Endodermal cell (in vitro differentiated cells): ENCODE measurements around the gene KCNJ2. TPM values are rescaled to one million over a fixed set of nuclear protein-coding genes. Genes with fewer than 3 reads are reported as not detected.

ENCODE experiments used
- DNase-seq: peaks from one replicate; pipeline ENCODE4 v3.0.0-alpha.2; 2017
- H3K27ac ChIP-seq: 2 replicates; pipeline ENCODE4 v1.5.1; 2013; ENCODE audit warnings: mild to moderate bottlenecking, low read depth, low read length, moderate library complexity
- H3K27me3 ChIP-seq: 2 replicates; pipeline ENCODE4 v1.6.1; 2013; ENCODE audit warnings: mild to moderate bottlenecking, low read length, moderate library complexity; ENCODE audit not compliant: insufficient read depth, control insufficient read depth, poor library complexity, severe bottlenecking
- H3K36me3 ChIP-seq: 2 replicates; pipeline ENCODE4 v1.7.0; 2013; ENCODE audit warnings: mild to moderate bottlenecking, low read length, moderate library complexity; ENCODE audit not compliant: control insufficient read depth, insufficient read depth
- H3K4me1 ChIP-seq: one replicate; pipeline ENCODE4 v1.7.0; 2013; ENCODE audit warnings: low read length; ENCODE audit not compliant: control insufficient read depth, insufficient read depth
- H3K4me3 ChIP-seq: 2 replicates; pipeline ENCODE4 v1.5.1; 2013; ENCODE audit warnings: mild to moderate bottlenecking, low read length, moderate library complexity
- H3K9ac ChIP-seq: 2 replicates; pipeline ENCODE4 v1.6.1; 2013; ENCODE audit warnings: mild to moderate bottlenecking, low read length, moderate library complexity; ENCODE audit not compliant: poor library complexity, severe bottlenecking; ENCODE audit errors: extremely low read depth
- H3K9me3 ChIP-seq: 2 replicates; pipeline ENCODE4 v1.6.1; 2013; ENCODE audit warnings: mild to moderate bottlenecking, low read length, moderate library complexity; ENCODE audit not compliant: control insufficient read depth
- H3K27ac Mint-ChIP-seq: 2 replicates; pipeline ENCODE4 v1.8.0; 2020; ENCODE audit warnings: mixed read lengths
- H3K27me3 Mint-ChIP-seq: 2 replicates; pipeline ENCODE4 v1.8.0; 2021; ENCODE audit warnings: mild to moderate bottlenecking, mixed read lengths; ENCODE audit not compliant: insufficient read depth
- H3K36me3 Mint-ChIP-seq: 2 replicates; pipeline ENCODE4 v1.8.0; 2020; ENCODE audit warnings: low read depth, mixed read lengths
- H3K4me1 Mint-ChIP-seq: 2 replicates; pipeline ENCODE4 v1.8.0; 2020; ENCODE audit warnings: mixed read lengths
- H3K4me3 Mint-ChIP-seq: 2 replicates; pipeline ENCODE4 v1.8.0; 2020; ENCODE audit warnings: mild to moderate bottlenecking, moderate library complexity, mixed read lengths
- H3K9me3 Mint-ChIP-seq: 2 replicates; pipeline ENCODE4 v1.8.0; 2020; ENCODE audit warnings: mild to moderate bottlenecking, mixed read lengths
- WGBS, 2 experiments: methylation state at CpG; one replicate each; pipeline versions ENCODE4 v1.1.5 to v1.1.7; 2013; ENCODE audit warnings: missing lambda C conversion rate in 2 of 2, mixed read lengths in 1 of 2; ENCODE audit not compliant: insufficient coverage in 1 of 2, insufficient read length in 1 of 2; 5-methylcytosine and 5-hydroxymethylcytosine counted together
- total RNA-seq, 2 donors: library from RNA; stranded (reverse); fragmentation: NEBNext Ultra II Directional in 1 of 2; extraction: Animal tissue kit (Norgen Biotek cat#: 25700) in 1 of 2; gene quantifications; 2 replicates in 1 of 2; 3 replicates in 1 of 2; pipeline ENCODE4 v1.2.1, GENCODE V29; 2021
- TF ChIP-seq, protein P1 (sequence below): fragments of 200-600 bp; sonication (generic); conservative IDR thresholded peaks from 2 replicates; pipeline ENCODE4 v1.5.0; 2021; ENCODE audit warnings: antibody characterized with exemption, mild to moderate bottlenecking

The KCNJ2 gene
- total RNA-seq, 2 donors from 2014 or later = 0.35 to 1.3 TPM

DNA sequence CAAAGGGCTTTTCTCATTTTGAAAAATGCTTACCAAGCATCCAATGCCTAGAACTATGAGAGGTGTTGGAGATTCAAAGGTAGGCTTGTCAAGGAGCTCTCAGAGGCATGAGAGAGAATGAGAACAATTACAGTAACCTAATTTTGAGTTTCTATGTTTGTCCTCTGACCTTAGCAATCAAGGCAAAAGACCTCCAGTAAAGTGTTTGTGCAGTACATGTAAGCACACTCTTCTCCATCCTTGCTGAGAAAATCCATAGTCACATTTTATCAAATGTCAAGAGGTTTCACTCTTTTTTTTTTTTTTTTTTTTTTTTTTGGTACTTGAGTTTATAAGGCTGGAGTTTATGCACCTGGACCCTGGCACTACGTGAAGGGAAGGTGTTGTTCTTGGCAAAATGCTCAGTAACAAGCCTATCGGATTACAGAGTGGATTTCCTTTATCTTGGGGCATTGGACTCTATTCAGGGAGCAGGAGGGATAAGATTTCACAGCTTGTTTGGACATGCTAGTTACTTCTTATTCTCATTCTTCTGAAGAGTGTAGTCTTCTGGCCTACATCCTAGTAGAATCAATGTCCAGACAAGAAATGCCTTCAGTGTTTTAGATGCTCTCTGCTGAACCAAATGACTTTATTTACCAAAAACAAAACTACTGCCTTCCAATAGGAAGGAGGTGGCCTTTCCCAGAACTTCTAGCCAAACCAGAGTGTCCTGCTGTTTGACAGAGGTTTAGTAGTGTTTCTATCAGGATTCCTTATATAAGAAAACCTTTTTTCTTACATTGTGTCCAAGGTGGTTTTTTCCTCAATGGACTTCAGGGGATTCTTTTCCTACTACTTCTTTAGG lies 21.9 kb downstream of the KCNJ2 start:
- H3K27me3 ChIP-seq = peaks cover 6% of the 10 kb centered on the region
- Mint-ChIP-seq H3K27ac (no peak overlapping the region), H3K27me3 (peaks cover 25% of the 10 kb centered on the region), H3K4me1 (peaks cover 14% of the 10 kb centered on the region), H3K4me3 (no peak overlapping the region), H3K36me3 (no peaks in the 10 kb centered on the region), H3K9me3 (no peaks in the 10 kb centered on the region)
- H3K4me1 ChIP-seq = no peaks in the 10 kb centered on the region
- H3K27ac ChIP-seq = no peak overlapping the region
- TF ChIP-seq, protein P1, sequence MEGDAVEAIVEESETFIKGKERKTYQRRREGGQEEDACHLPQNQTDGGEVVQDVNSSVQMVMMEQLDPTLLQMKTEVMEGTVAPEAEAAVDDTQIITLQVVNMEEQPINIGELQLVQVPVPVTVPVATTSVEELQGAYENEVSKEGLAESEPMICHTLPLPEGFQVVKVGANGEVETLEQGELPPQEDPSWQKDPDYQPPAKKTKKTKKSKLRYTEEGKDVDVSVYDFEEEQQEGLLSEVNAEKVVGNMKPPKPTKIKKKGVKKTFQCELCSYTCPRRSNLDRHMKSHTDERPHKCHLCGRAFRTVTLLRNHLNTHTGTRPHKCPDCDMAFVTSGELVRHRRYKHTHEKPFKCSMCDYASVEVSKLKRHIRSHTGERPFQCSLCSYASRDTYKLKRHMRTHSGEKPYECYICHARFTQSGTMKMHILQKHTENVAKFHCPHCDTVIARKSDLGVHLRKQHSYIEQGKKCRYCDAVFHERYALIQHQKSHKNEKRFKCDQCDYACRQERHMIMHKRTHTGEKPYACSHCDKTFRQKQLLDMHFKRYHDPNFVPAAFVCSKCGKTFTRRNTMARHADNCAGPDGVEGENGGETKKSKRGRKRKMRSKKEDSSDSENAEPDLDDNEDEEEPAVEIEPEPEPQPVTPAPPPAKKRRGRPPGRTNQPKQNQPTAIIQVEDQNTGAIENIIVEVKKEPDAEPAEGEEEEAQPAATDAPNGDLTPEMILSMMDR = no peak
- no peaks in the 10 kb centered on the region for H3K36me3 ChIP-seq
- DNase-seq = no peak
- H3K9me3 ChIP-seq = no peaks in the 10 kb centered on the region
- H3K9ac ChIP-seq = no peak overlapping the region
- H3K4me3 ChIP-seq = no peak overlapping the region
- WGBS, 2 experiments = 73 to 100% methylated on average over 1 to 2 of the region's 2 CpGs

DNA sequence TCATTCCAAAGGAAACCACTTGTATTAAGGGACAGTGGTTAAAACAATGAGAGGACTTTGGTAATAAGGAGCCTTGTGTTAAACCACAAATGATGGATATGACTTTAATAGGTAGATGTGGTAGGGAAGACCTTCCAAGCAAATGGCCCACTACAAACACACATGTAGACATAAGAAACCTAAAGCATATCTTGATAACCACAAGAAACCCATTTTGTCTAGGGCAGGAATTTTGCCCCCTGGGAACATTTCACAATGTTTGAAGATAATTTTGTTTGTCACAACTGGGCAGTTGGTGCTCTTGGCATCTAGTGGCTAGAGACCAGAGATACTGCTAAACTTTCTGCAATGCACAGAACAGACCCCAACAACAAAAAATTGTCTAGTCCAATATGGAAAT lies 25.8 kb downstream of the KCNJ2 start:
- no peaks in the 10 kb centered on the region for H3K4me1 Mint-ChIP-seq
- no peaks in the 10 kb centered on the region for H3K36me3 Mint-ChIP-seq
- H3K27ac ChIP-seq = no peak overlapping the region
- DNase-seq = no peak
- H3K9me3 ChIP-seq = no peaks in the 10 kb centered on the region
- H3K27me3 Mint-ChIP-seq = no peaks in the 10 kb centered on the region
- H3K27me3 ChIP-seq = no peaks in the 10 kb centered on the region
- TF ChIP-seq, protein P1 = no peak
- no peaks in the 10 kb centered on the region for H3K9me3 Mint-ChIP-seq
- H3K4me1 ChIP-seq = no peaks in the 10 kb centered on the region
- H3K4me3 ChIP-seq = no peak overlapping the region
- no peak overlapping the region for H3K27ac Mint-ChIP-seq
- H3K36me3 ChIP-seq = no peaks in the 10 kb centered on the region
- H3K9ac ChIP-seq = no peak overlapping the region
- H3K4me3 Mint-ChIP-seq = no peak overlapping the region

DNA sequence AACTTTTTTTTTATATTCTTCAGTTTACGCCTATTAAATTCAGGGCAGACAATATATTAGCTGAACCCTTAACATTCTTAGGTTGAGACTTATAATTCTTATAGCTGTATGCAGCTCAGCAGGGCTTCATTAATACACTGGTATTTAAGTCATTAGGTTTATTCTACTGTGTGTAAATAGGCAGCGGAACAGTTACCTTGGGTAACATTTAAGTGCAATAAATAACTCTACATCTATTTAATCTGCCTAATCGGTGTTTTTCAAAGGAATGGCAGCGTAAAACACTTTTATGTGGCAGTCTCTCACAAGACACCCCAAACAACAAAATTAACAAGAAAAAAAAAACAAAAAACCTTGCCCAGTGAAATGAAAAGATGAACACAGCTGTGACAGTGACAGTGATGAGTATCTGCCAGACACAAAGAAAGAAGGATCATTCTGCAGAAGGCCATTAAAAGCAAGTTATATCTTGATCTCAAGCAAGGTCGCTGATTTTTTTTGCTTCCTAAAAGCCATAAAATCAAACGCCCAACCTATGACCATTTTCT lies 32.6 kb downstream of the KCNJ2 start:
- no peak for DNase-seq
- Histone ChIP-seq H3K9ac (no peak overlapping the region), H3K4me1 (no peaks in the 10 kb centered on the region), H3K27me3 (no peaks in the 10 kb centered on the region), H3K4me3 (no peak overlapping the region), H3K27ac (no peak overlapping the region), H3K9me3 (no peaks in the 10 kb centered on the region), H3K36me3 (no peaks in the 10 kb centered on the region)
- no peaks in the 10 kb centered on the region for H3K4me1 Mint-ChIP-seq
- H3K36me3 Mint-ChIP-seq = no peaks in the 10 kb centered on the region
- no peak overlapping the region for H3K27ac Mint-ChIP-seq
- WGBS, 2 experiments = 87 to 89% methylated on average over 3 to 6 of the region's 6 CpGs
- H3K27me3 Mint-ChIP-seq = no peaks in the 10 kb centered on the region
- H3K4me3 Mint-ChIP-seq = no peak overlapping the region
- H3K9me3 Mint-ChIP-seq = no peaks in the 10 kb centered on the region
- TF ChIP-seq, protein P1 = no peak
